HG03558 (cell line): ENCODE results near the gene PRDM16.

Experiments
- ATAC-seq: cut with Tn5 transposase; IDR thresholded peaks from one replicate; pipeline ENCODE4 v1.9.1; 2021; ENCODE audit warnings: moderate number of reproducible peaks; ENCODE audit not compliant: unreplicated experiment; ENCODE audit errors: extremely low read depth

PRDM16 gene

GRCh38 chr1:3094863-3095780 lies 26.1 kb downstream of the PRDM16 start:
- ATAC-seq, result no peak

GRCh38 chr1:3096345-3096744 lies 27.3 kb downstream of the PRDM16 start:
- no peak for ATAC-seq

GRCh38 chr1:3097231-3097630 lies 28.2 kb downstream of the PRDM16 start:
- ATAC-seq, result no peak

GRCh38 chr1:3097861-3098260 lies 28.9 kb downstream of the PRDM16 start:
- ATAC-seq, result no peak

- no peak for ATAC-seq
Observed at GRCh38 chr1:3099861-3100260, 30.9 kb downstream of the PRDM16 start.

- no peak for ATAC-seq
Observed at GRCh38 chr1:3101124-3101939, 32.3 kb downstream of the PRDM16 start.

GRCh38 chr1:3102641-3103040 lies 33.6 kb downstream of the PRDM16 start:
- no peak for ATAC-seq

GRCh38 chr1:3103967-3104677 lies 35.1 kb downstream of the PRDM16 start:
- ATAC-seq, result no peak

GRCh38 chr1:3105167-3105863 lies 36.3 kb downstream of the PRDM16 start:
- ATAC-seq, result no peak

GRCh38 chr1:3106216-3106615 lies 37.2 kb downstream of the PRDM16 start:
- ATAC-seq, result no peak

GRCh38 chr1:3107201-3107600 lies 38.2 kb downstream of the PRDM16 start:
- no peak for ATAC-seq

GRCh38 chr1:3109355-3109754 lies 40.4 kb downstream of the PRDM16 start:
- no peak for ATAC-seq

GRCh38 chr1:3111348-3112021 lies 42.5 kb downstream of the PRDM16 start:
- ATAC-seq, result no peak

- no peak for ATAC-seq
Observed at GRCh38 chr1:3112526-3112925, 43.5 kb downstream of the PRDM16 start.

GRCh38 chr1:3113047-3113740 lies 44.2 kb downstream of the PRDM16 start:
- ATAC-seq, result no peak

- ATAC-seq, result no peak
Observed at GRCh38 chr1:3113741-3114056, 44.7 kb downstream of the PRDM16 start.

GRCh38 chr1:3114131-3114744 lies 45.2 kb downstream of the PRDM16 start:
- no peak for ATAC-seq

- ATAC-seq, result no peak
Observed at GRCh38 chr1:3114846-3115245, 45.8 kb downstream of the PRDM16 start.
